ENCODE results near the gene RBBP5. TPM values are rescaled to one million over a fixed set of nuclear protein-coding genes. Genes with fewer than 3 reads are reported as not detected.

The RBBP5 gene
- total and polyA plus RNA-seq, 2 experiments from 2014 or later = 14.1 to 26.5 TPM

DNA sequence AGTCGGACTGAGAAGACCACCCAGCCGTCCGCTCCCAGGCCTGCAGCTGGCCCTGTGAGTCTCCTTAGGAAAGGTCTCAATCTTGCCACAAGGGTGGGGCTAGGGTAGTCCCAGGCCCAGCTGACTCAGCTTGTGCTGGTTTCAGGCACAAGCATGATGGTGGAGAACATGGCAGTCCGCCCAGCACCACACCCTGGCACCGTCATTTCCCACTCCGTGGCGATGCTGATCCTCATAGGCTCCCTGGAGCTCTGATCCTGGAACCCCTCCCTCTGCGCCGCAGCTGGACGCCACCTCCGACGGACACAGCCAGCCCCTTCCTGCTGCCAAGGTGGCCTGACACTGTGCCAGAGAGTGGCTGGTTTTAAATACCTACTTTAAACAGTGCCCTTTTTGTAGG lies 48.3 kb downstream of the RBBP5 start:
- Mint-ChIP-seq H3K4me3 (no peak overlapping the region), H3K9me3 (no peaks in the 10 kb centered on the region; the same call in 1 of the 3 replicates), H3K27me3 (ENCODE audit: insufficient read depth, low read depth, poor library complexity) (peaks cover 7% of the 10 kb centered on the region), H3K4me1 (peaks cover 2% of the 10 kb centered on the region; the same call in 1 of the 3 replicates), H3K27ac (no peak overlapping the region), H3K36me3 (ENCODE audit: low read depth) (no peaks in the 10 kb centered on the region)
- DNase-seq (ENCODE audit: low spot score) (no peak), ATAC-seq (no peak)
- Histone ChIP-seq H3K4me1 (ENCODE audit: insufficient read depth) (no peaks in the 10 kb centered on the region), H3K27ac (ENCODE audit: low read depth) (no peak overlapping the region), H3K27me3 (ENCODE audit: insufficient read depth) (no peaks in the 10 kb centered on the region), H3F3A (replicated peaks; ENCODE audit: low read depth) (no peaks in the 10 kb centered on the region), H3K79me2 (replicated peaks; ENCODE audit: insufficient read depth) (no peaks in the 10 kb centered on the region), H4K20me1 (replicated peaks; ENCODE audit: insufficient read depth) (no peaks in the 10 kb centered on the region), H3K4me3 (no peak overlapping the region), H3K4me2 (no peak overlapping the region), H2AFZ (no peak overlapping the region), H3K9me2 (ENCODE audit: insufficient read depth) (no peaks in the 10 kb centered on the region), H3K36me3 (ENCODE audit: insufficient read depth) (no peaks in the 10 kb centered on the region)
- TF ChIP-seq EZH2phosphoT487 (IDR thresholded peaks at IDR 0.05; ENCODE audit: unreplicated experiment) (no peak), NANOG (IDR thresholded peaks at IDR 0.05; ENCODE audit: borderline replicate concordance) (no peak), JUNB (IDR thresholded peaks at IDR 0.05; ENCODE audit: unreplicated experiment) (no peak), ZNF114 (CRISPR knock-in tag; IDR thresholded peaks at IDR 0.05) (no peak), POLR2AphosphoS5 (IDR thresholded peaks at IDR 0.05; ENCODE audit: low read depth) (no peak), STAT1 (IDR thresholded peaks at IDR 0.05; ENCODE audit: unreplicated experiment) (no peak), ZNF331 (CRISPR knock-in tag; IDR thresholded peaks at IDR 0.05; ENCODE audit: low read depth) (no peak), CREB1 (CRISPR knock-in tag; IDR thresholded peaks at IDR 0.05; ENCODE audit: low read depth) (no peak), EZH2 (IDR thresholded peaks at IDR 0.05; ENCODE audit: low read depth, unreplicated experiment) (no peak)
- TF ChIP-seq, protein P1, sequence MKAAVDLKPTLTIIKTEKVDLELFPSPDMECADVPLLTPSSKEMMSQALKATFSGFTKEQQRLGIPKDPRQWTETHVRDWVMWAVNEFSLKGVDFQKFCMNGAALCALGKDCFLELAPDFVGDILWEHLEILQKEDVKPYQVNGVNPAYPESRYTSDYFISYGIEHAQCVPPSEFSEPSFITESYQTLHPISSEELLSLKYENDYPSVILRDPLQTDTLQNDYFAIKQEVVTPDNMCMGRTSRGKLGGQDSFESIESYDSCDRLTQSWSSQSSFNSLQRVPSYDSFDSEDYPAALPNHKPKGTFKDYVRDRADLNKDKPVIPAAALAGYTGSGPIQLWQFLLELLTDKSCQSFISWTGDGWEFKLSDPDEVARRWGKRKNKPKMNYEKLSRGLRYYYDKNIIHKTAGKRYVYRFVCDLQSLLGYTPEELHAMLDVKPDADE (IDR thresholded peaks at IDR 0.05) = no peak
- TF ChIP-seq, protein P2, sequence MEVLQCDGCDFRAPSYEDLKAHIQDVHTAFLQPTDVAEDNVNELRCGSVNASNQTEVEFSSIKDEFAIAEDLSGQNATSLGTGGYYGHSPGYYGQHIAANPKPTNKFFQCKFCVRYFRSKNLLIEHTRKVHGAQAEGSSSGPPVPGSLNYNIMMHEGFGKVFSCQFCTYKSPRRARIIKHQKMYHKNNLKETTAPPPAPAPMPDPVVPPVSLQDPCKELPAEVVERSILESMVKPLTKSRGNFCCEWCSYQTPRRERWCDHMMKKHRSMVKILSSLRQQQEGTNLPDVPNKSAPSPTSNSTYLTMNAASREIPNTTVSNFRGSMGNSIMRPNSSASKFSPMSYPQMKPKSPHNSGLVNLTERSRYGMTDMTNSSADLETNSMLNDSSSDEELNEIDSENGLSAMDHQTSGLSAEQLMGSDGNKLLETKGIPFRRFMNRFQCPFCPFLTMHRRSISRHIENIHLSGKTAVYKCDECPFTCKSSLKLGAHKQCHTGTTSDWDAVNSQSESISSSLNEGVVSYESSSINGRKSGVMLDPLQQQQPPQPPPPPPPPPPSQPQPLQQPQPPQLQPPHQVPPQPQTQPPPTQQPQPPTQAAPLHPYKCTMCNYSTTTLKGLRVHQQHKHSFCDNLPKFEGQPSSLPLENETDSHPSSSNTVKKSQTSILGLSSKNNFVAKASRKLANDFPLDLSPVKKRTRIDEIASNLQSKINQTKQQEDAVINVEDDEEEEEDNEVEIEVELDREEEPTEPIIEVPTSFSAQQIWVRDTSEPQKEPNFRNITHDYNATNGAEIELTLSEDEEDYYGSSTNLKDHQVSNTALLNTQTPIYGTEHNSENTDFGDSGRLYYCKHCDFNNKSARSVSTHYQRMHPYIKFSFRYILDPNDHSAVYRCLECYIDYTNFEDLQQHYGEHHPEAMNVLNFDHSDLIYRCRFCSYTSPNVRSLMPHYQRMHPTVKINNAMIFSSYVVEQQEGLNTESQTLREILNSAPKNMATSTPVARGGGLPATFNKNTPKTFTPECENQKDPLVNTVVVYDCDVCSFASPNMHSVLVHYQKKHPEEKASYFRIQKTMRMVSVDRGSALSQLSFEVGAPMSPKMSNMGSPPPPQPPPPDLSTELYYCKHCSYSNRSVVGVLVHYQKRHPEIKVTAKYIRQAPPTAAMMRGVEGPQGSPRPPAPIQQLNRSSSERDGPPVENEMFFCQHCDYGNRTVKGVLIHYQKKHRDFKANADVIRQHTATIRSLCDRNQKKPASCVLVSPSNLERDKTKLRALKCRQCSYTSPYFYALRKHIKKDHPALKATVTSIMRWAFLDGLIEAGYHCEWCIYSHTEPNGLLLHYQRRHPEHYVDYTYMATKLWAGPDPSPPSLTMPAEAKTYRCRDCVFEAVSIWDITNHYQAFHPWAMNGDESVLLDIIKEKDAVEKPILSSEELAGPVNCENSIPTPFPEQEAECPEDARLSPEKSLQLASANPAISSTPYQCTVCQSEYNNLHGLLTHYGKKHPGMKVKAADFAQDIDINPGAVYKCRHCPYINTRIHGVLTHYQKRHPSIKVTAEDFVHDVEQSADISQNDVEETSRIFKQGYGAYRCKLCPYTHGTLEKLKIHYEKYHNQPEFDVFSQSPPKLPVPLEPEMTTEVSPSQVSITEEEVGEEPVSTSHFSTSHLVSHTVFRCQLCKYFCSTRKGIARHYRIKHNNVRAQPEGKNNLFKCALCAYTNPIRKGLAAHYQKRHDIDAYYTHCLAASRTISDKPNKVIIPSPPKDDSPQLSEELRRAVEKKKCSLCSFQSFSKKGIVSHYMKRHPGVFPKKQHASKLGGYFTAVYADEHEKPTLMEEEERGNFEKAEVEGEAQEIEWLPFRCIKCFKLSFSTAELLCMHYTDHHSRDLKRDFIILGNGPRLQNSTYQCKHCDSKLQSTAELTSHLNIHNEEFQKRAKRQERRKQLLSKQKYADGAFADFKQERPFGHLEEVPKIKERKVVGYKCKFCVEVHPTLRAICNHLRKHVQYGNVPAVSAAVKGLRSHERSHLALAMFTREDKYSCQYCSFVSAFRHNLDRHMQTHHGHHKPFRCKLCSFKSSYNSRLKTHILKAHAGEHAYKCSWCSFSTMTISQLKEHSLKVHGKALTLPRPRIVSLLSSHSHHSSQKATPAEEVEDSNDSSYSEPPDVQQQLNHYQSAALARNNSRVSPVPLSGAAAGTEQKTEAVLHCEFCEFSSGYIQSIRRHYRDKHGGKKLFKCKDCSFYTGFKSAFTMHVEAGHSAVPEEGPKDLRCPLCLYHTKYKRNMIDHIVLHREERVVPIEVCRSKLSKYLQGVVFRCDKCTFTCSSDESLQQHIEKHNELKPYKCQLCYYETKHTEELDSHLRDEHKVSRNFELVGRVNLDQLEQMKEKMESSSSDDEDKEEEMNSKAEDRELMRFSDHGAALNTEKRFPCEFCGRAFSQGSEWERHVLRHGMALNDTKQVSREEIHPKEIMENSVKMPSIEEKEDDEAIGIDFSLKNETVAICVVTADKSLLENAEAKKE (CRISPR knock-in tag; IDR thresholded peaks at IDR 0.05) = no peak
- TF ChIP-seq, protein P3, sequence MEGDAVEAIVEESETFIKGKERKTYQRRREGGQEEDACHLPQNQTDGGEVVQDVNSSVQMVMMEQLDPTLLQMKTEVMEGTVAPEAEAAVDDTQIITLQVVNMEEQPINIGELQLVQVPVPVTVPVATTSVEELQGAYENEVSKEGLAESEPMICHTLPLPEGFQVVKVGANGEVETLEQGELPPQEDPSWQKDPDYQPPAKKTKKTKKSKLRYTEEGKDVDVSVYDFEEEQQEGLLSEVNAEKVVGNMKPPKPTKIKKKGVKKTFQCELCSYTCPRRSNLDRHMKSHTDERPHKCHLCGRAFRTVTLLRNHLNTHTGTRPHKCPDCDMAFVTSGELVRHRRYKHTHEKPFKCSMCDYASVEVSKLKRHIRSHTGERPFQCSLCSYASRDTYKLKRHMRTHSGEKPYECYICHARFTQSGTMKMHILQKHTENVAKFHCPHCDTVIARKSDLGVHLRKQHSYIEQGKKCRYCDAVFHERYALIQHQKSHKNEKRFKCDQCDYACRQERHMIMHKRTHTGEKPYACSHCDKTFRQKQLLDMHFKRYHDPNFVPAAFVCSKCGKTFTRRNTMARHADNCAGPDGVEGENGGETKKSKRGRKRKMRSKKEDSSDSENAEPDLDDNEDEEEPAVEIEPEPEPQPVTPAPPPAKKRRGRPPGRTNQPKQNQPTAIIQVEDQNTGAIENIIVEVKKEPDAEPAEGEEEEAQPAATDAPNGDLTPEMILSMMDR (conservative IDR thresholded peaks at IDR 0.05; ENCODE audit: low read depth in 2 of 2) = no peak
- TF ChIP-seq, protein P4, sequence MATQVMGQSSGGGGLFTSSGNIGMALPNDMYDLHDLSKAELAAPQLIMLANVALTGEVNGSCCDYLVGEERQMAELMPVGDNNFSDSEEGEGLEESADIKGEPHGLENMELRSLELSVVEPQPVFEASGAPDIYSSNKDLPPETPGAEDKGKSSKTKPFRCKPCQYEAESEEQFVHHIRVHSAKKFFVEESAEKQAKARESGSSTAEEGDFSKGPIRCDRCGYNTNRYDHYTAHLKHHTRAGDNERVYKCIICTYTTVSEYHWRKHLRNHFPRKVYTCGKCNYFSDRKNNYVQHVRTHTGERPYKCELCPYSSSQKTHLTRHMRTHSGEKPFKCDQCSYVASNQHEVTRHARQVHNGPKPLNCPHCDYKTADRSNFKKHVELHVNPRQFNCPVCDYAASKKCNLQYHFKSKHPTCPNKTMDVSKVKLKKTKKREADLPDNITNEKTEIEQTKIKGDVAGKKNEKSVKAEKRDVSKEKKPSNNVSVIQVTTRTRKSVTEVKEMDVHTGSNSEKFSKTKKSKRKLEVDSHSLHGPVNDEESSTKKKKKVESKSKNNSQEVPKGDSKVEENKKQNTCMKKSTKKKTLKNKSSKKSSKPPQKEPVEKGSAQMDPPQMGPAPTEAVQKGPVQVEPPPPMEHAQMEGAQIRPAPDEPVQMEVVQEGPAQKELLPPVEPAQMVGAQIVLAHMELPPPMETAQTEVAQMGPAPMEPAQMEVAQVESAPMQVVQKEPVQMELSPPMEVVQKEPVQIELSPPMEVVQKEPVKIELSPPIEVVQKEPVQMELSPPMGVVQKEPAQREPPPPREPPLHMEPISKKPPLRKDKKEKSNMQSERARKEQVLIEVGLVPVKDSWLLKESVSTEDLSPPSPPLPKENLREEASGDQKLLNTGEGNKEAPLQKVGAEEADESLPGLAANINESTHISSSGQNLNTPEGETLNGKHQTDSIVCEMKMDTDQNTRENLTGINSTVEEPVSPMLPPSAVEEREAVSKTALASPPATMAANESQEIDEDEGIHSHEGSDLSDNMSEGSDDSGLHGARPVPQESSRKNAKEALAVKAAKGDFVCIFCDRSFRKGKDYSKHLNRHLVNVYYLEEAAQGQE (IDR thresholded peaks at IDR 0.05; ENCODE audit: unreplicated experiment) = no peak
